K562 (cell line): Measurements from ENCODE around the gene ORC1. TPM values are rescaled to one million over a fixed set of nuclear protein-coding genes. Genes with fewer than 3 reads are reported as not detected.

Experiments used
- CBFA2T2 ChIP-seq: fragments of 450-650 bp; conservative IDR thresholded peaks from 2 replicates; pipeline ENCODE4 v1.6.1; 2017; ENCODE audit warnings: mild to moderate bottlenecking
- FOXK2 ChIP-seq, 2 experiments: fragments of 450-650 bp; IDR thresholded peaks in 1 of 2; conservative IDR thresholded peaks in 1 of 2; 2 replicates each; pipeline ENCODE4 v1.6.1; 2016; ENCODE audit warnings: low read depth in 2 of 2, mild to moderate bottlenecking in 1 of 2
- KDM5B ChIP-seq: fragments of 200-600 bp; sonication (generic); IDR thresholded peaks from 2 replicates; pipeline ENCODE4 v1.6.1; 2012; ENCODE audit warnings: low read depth, mild to moderate bottlenecking, moderate library complexity, low read length, control low read depth, inconsistent platforms; ENCODE audit not compliant: insufficient replicate concordance
- NR3C1 ChIP-seq: sonication (generic); formaldehyde crosslinking; IDR thresholded peaks from 2 replicates; pipeline ENCODE4 v1.8.1; 2022; ENCODE audit warnings: missing genetic modification reagents
- ZNF668 ChIP-seq: fragments of 250-450 bp; sonication (Bioruptor Pico); IDR thresholded peaks from 2 replicates; pipeline ENCODE4 v1.8.0; 2022; ENCODE audit warnings: mild to moderate bottlenecking, inconsistent platforms
- polyA plus RNA-seq, 8 experiments: library from polyadenylated mRNA; depleted of rRNA in 4 of 8; stranded (reverse) in 5 of 8; unstranded in 3 of 8; fragments of >200 nt; fragmentation: Nextera tagmentation in 2 of 8; fragmentation: Illumina TruSeq in 1 of 8; extraction: Ambion mirVana in 2 of 8; extraction: Trizol in 1 of 8; gene quantifications; 2 replicates each; pipeline versions ENCODE4 v1.2.1 to v1.2.3, GENCODE V29; 2011 to 2014; ENCODE audit warnings: inconsistent platforms in 1 of 8, missing spikeins in 1 of 8
- total RNA-seq, 7 experiments: library from RNA; depleted of rRNA in 6 of 7; stranded (reverse); fragments of >200 nt in 6 of 7; fragmentation: Illumina TruSeq in 2 of 7; extraction: Trizol in 2 of 7; gene quantifications; 2 replicates each; pipeline versions ENCODE4 v1.2.1 to v1.2.3, GENCODE V29; 2011 to 2021; ENCODE audit warnings: low replicate concordance in 1 of 7
- TF ChIP-seq, protein P1 (sequence below), 2 experiments: fragments of 450-650 bp; IDR thresholded peaks; 2 replicates each; pipeline ENCODE4 v1.6.1; 2016; ENCODE audit warnings: mild to moderate bottlenecking in 2 of 2, borderline replicate concordance in 1 of 2, low read depth in 1 of 2, moderate library complexity in 1 of 2
- TF ChIP-seq, protein P2 (sequence below): fragments of 200-600 bp; sonication (generic); IDR thresholded peaks from one replicate; pipeline ENCODE4 v1.6.1; 2012; ENCODE audit warnings: mild to moderate bottlenecking, low read depth, low read length, inconsistent platforms

ORC1 gene
- total and polyA plus RNA-seq, 9 of the 15 experiments (the other 6 are each of a cell fraction or from before 2014, with no cell fraction given): 26.4 to 91.6 (median 69.7) TPM

DNA sequence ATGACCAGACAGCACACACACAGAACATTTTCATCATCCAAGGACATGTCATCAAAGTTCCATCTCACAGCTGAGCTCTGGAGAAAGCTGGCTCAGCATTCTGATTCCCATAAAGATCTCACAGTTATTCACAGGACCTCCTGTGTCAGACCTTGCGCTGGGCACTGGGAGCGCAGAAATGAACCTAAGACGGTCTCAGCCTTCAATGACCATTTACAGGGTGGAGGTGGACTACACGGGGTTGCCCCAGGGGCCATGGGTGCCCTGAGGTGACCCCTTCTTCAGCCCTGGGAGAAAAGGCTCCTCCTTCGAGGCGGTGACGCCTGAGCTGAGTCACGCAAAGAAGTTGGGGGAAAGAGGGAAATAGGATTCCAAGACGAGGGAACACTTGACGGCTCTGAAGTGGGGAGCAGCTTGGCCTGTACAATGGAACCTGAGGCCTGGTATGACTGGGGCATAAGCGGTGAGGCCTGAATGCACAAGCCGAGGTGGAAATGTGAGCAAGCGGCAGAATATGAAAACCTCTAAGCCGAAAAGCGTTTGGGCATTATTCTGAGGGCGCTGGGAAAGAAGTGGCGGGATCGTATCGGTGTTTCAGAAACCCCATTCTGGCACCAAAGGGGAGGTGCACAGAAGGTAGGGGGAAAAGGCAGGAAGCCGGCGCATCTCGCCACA, 39.0 kb downstream of the ORC1 start (continued):
- TF ChIP-seq, protein P1, sequence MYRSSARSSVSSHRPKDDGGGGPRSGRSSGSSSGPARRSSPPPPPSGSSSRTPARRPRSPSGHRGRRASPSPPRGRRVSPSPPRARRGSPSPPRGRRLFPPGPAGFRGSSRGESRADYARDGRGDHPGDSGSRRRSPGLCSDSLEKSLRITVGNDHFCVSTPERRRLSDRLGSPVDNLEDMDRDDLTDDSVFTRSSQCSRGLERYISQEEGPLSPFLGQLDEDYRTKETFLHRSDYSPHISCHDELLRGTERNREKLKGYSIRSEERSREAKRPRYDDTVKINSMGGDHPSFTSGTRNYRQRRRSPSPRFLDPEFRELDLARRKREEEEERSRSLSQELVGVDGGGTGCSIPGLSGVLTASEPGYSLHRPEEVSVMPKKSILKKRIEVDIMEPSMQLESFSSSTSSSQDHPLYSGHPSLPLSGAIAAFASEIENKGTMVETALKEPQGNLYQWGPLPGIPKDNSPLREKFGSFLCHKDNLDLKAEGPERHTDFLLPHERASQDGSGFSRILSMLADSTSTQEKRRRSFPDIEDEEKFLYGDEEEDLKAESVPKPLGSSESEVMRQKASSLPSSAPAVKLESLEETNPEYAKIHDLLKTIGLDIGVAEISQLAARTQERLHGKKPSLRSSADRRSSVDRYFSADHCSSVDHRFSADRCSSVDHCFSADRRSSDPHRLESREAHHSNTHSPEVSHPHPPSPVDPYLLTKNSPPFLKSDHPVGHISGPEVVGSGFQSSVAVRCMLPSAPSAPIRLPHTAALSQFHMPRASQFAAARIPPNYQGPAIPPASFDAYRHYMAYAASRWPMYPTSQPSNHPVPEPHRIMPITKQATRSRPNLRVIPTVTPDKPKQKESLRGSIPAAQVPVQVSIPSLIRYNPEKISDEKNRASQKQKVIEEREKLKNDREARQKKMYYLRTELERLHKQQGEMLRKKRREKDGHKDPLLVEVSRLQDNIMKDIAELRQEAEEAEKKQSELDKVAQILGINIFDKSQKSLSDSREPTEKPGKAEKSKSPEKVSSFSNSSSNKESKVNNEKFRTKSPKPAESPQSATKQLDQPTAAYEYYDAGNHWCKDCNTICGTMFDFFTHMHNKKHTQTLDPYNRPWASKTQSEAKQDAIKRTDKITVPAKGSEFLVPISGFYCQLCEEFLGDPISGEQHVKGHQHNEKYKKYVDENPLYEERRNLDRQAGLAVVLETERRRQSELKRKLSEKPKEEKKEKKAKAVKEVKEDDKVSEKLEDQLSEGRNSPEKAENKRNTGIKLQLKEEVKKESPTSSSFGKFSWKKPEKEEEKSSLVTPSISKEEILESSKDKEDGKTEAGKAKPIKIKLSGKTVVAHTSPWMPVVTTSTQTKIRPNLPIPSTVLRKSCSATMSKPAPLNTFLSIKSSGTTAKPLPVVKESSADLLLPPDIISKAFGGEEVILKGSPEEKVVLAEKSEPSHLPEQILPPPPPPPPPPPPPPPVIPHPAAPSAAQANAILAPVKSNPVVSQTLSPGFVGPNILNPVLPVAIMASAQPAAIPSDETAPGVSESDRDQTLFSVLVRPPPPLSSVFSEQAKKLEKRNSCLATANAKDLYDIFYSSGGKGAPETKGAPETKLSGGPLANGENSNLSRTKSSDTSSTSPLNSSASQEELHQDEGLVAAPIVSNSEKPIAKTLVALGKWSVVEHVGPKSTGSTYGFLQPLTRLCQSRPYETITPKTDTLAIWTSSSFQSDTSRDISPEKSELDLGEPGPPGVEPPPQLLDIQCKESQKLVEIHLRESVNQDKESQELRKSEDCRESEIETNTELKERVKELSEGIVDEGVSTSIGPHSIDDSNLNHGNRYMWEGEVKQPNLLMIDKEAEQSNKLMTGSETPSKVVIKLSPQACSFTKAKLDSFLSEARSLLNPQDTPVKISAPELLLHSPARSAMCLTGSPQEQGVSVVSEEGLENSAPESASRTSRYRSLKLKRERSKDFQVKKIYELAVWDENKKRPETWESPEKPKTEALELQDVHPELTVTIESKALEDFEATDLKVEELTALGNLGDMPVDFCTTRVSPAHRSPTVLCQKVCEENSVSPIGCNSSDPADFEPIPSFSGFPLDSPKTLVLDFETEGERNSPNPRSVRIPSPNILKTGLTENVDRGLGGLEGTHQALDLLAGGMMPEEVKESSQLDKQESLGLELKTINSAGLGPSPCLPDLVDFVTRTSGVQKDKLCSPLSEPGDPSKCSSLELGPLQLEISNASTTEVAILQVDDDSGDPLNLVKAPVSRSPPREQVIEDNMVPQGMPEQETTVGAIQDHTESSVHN (IDR thresholded peaks at IDR 0.05; ENCODE audit: borderline replicate concordance in 1 of 2, low read depth in 1 of 2): peak in 1 of 2 experiments; percentile 77; a peak in 2 of 4 replicates
- TF ChIP-seq NR3C1: no peak
- TF ChIP-seq ZNF668: no peak
- TF ChIP-seq KDM5B: no peak
- TF ChIP-seq, protein P2, sequence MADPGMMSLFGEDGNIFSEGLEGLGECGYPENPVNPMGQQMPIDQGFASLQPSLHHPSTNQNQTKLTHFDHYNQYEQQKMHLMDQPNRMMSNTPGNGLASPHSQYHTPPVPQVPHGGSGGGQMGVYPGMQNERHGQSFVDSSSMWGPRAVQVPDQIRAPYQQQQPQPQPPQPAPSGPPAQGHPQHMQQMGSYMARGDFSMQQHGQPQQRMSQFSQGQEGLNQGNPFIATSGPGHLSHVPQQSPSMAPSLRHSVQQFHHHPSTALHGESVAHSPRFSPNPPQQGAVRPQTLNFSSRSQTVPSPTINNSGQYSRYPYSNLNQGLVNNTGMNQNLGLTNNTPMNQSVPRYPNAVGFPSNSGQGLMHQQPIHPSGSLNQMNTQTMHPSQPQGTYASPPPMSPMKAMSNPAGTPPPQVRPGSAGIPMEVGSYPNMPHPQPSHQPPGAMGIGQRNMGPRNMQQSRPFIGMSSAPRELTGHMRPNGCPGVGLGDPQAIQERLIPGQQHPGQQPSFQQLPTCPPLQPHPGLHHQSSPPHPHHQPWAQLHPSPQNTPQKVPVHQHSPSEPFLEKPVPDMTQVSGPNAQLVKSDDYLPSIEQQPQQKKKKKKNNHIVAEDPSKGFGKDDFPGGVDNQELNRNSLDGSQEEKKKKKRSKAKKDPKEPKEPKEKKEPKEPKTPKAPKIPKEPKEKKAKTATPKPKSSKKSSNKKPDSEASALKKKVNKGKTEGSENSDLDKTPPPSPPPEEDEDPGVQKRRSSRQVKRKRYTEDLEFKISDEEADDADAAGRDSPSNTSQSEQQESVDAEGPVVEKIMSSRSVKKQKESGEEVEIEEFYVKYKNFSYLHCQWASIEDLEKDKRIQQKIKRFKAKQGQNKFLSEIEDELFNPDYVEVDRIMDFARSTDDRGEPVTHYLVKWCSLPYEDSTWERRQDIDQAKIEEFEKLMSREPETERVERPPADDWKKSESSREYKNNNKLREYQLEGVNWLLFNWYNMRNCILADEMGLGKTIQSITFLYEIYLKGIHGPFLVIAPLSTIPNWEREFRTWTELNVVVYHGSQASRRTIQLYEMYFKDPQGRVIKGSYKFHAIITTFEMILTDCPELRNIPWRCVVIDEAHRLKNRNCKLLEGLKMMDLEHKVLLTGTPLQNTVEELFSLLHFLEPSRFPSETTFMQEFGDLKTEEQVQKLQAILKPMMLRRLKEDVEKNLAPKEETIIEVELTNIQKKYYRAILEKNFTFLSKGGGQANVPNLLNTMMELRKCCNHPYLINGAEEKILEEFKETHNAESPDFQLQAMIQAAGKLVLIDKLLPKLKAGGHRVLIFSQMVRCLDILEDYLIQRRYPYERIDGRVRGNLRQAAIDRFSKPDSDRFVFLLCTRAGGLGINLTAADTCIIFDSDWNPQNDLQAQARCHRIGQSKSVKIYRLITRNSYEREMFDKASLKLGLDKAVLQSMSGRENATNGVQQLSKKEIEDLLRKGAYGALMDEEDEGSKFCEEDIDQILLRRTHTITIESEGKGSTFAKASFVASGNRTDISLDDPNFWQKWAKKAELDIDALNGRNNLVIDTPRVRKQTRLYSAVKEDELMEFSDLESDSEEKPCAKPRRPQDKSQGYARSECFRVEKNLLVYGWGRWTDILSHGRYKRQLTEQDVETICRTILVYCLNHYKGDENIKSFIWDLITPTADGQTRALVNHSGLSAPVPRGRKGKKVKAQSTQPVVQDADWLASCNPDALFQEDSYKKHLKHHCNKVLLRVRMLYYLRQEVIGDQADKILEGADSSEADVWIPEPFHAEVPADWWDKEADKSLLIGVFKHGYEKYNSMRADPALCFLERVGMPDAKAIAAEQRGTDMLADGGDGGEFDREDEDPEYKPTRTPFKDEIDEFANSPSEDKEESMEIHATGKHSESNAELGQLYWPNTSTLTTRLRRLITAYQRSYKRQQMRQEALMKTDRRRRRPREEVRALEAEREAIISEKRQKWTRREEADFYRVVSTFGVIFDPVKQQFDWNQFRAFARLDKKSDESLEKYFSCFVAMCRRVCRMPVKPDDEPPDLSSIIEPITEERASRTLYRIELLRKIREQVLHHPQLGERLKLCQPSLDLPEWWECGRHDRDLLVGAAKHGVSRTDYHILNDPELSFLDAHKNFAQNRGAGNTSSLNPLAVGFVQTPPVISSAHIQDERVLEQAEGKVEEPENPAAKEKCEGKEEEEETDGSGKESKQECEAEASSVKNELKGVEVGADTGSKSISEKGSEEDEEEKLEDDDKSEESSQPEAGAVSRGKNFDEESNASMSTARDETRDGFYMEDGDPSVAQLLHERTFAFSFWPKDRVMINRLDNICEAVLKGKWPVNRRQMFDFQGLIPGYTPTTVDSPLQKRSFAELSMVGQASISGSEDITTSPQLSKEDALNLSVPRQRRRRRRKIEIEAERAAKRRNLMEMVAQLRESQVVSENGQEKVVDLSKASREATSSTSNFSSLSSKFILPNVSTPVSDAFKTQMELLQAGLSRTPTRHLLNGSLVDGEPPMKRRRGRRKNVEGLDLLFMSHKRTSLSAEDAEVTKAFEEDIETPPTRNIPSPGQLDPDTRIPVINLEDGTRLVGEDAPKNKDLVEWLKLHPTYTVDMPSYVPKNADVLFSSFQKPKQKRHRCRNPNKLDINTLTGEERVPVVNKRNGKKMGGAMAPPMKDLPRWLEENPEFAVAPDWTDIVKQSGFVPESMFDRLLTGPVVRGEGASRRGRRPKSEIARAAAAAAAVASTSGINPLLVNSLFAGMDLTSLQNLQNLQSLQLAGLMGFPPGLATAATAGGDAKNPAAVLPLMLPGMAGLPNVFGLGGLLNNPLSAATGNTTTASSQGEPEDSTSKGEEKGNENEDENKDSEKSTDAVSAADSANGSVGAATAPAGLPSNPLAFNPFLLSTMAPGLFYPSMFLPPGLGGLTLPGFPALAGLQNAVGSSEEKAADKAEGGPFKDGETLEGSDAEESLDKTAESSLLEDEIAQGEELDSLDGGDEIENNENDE: no peak
- no peak for TF ChIP-seq FOXK2 (conservative IDR thresholded peaks at IDR 0.05 in 1 of 2, IDR thresholded peaks at IDR 0.05 in 1 of 2; ENCODE audit: low read depth in 2 of 2)
- no peak for TF ChIP-seq CBFA2T2
